Prostate gland (tissue), 2 donors: ENCODE measurements around the gene SLC35G1.

Experiments
- CTCF ChIP-seq, 4 experiments: fragments of 200-600 bp in 2 of 4; fragments of 450-650 bp in 2 of 4; sonication (generic) in 2 of 4; IDR thresholded peaks; 1 replicate in 3 of 4; 2 replicates in 1 of 4; pipeline ENCODE4 v1.5.1; 2016 to 2019; ENCODE audit warnings: antibody characterized with exemption in 4 of 4, mild to moderate bottlenecking in 2 of 4, moderate library complexity in 2 of 4
- POLR2A ChIP-seq: fragments of 450-650 bp; IDR thresholded peaks from one replicate; pipeline ENCODE4 v1.6.1; 2016; ENCODE audit warnings: antibody characterized with exemption, mild to moderate bottlenecking
- POLR2AphosphoS5 ChIP-seq: sonication (generic); formaldehyde crosslinking; IDR thresholded peaks from one replicate; pipeline ENCODE4 v1.6.1; 2017; ENCODE audit warnings: antibody characterized with exemption

DNA sequence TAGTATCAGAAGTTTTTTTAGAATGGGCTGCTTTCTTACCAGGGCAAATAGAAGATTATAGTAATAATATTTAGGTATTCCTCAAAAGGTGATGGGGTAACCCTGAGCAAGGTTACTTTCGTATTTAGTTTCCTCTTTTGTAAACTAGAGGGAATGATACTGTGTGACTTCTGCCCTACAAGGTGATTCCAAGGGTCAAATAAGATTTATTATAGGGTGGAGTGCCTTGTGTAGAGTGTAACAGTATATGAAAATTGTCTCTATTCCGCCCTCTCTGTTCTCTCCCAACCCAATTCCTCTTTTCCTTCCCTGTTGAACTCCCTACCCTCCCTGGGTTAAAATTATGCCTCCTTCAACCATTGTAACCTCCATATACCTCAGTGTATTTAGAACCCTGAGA lies 5.3 kb downstream of the SLC35G1 start:
- no peak for TF ChIP-seq CTCF (IDR thresholded peaks at IDR 0.05)
- TF ChIP-seq POLR2AphosphoS5, result no peak
- TF ChIP-seq POLR2A, result no peak
